Fibroblast of lung (primary cell): ENCODE data around the gene TBC1D22A. TPM values are rescaled to one million over a fixed set of nuclear protein-coding genes. Genes with fewer than 3 reads are reported as not detected.

Experiments used
- DNase-seq, 2 donors: peaks; one replicate each; pipeline versions ENCODE4 v3.0.0 to v3.0.0-alpha.2; 2010; ENCODE audit warnings: low read depth in 2 of 2
- H2AFZ ChIP-seq: 2 replicates; pipeline ENCODE4 v1.5.1; 2012; ENCODE audit warnings: low read length, control low read depth, inconsistent platforms
- H3K27ac ChIP-seq: 2 replicates; pipeline ENCODE4 v1.5.1; 2011; ENCODE audit warnings: low read length, control low read depth; ENCODE audit not compliant: insufficient read depth
- H3K27me3 ChIP-seq: 2 replicates; pipeline ENCODE4 v1.5.1; 2011; ENCODE audit warnings: mild to moderate bottlenecking, low read length; ENCODE audit not compliant: control insufficient read depth, insufficient read depth
- H3K36me3 ChIP-seq: 2 replicates; pipeline ENCODE4 v1.5.1; 2011; ENCODE audit warnings: low read length; ENCODE audit not compliant: control insufficient read depth, insufficient read depth
- H3K4me1 ChIP-seq: 2 replicates; pipeline ENCODE4 v1.5.1; 2011; ENCODE audit warnings: low read length; ENCODE audit not compliant: control insufficient read depth, insufficient read depth; ENCODE audit errors: extremely low read depth
- H3K4me2 ChIP-seq: 2 replicates; pipeline ENCODE4 v1.5.1; 2011; ENCODE audit warnings: low read length, control low read depth; ENCODE audit not compliant: insufficient read depth; ENCODE audit errors: extremely low read depth
- H3K4me3 ChIP-seq, 4 experiments: fragments of 200-600 bp in 1 of 4; sonication (generic) in 1 of 4; replicated peaks in 1 of 4; 2 replicates each; pipeline ENCODE4 v1.5.1; 2011 to 2016; ENCODE audit warnings: low read length in 4 of 4, low read depth in 3 of 4, mild to moderate bottlenecking in 3 of 4, control low read depth in 2 of 4, inconsistent platforms in 1 of 4, mixed read lengths in 1 of 4; ENCODE audit not compliant: insufficient read depth in 1 of 4; ENCODE audit errors: control extremely low read depth in 1 of 4
- H3K79me2 ChIP-seq: 2 replicates; pipeline ENCODE4 v1.5.1; 2012; ENCODE audit warnings: mild to moderate bottlenecking, low read length, inconsistent platforms; ENCODE audit not compliant: control insufficient read depth, insufficient read depth
- H3K9ac ChIP-seq: 2 replicates; pipeline ENCODE4 v1.5.1; 2011; ENCODE audit warnings: mild to moderate bottlenecking, low read length, control low read depth; ENCODE audit not compliant: insufficient read depth
- H3K9me3 ChIP-seq: 2 replicates; pipeline ENCODE4 v1.5.1; 2012; ENCODE audit warnings: low read depth, low read length; ENCODE audit not compliant: control insufficient read depth, insufficient read depth
- H4K20me1 ChIP-seq: 2 replicates; pipeline ENCODE4 v1.5.1; 2011; ENCODE audit warnings: low read length; ENCODE audit not compliant: control insufficient read depth, insufficient read depth; ENCODE audit errors: extremely low read depth
- CTCF ChIP-seq, 2 donors: IDR thresholded peaks in 1 of 2; conservative IDR thresholded peaks in 1 of 2; 1 replicate in 1 of 2; 2 replicates in 1 of 2; pipeline ENCODE4 v1.5.1; 2011 to 2012; ENCODE audit warnings: low read length in 2 of 2, control low read depth in 1 of 2, inconsistent platforms in 1 of 2, low read depth in 1 of 2, mild to moderate bottlenecking in 1 of 2
- EZH2 ChIP-seq: IDR thresholded peaks from 2 replicates; pipeline ENCODE4 v1.5.1; 2012; ENCODE audit warnings: low read length, control low read depth, mild to moderate bottlenecking; ENCODE audit errors: missing control alignments
- polyA plus RNA-seq, 2 donors: library from polyadenylated mRNA; depleted of rRNA in 1 of 2; stranded (reverse) in 1 of 2; unstranded in 1 of 2; fragments of >200 nt; gene quantifications; 2 replicates each; pipeline ENCODE4 v1.2.1, GENCODE V29; 2011 to 2012; ENCODE audit warnings: missing spikeins in 1 of 2
- total RNA-seq: library from RNA; depleted of rRNA; stranded (reverse); fragments of >200 nt; gene quantifications from 2 replicates; pipeline ENCODE4 v1.2.1, GENCODE V29; 2014

Gene TBC1D22A
- total and polyA plus RNA-seq, 2 donors (not counting 1 experiment from before 2014, with no cell fraction given), result 11.6 to 17.6 TPM

DNA sequence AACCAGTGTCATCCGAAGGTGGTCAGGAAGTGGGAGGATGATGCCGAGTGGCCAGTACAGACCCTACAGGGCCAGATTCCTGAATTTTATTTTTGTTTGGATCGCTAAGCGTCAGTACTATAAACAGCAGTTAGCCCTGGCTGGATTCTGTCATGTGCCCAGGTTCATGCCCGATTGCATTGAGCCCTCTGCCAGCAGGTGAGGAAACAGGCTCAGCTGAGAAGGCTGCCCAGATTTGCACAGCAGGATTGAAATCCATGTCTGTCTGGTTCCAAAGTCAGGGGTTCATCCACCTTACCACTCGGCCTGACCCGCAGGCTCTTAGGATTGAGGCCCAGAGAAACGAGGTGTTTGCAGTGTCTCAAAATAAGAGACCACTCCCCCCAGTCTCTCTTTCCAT lies 9.1 kb upstream of the TBC1D22A start:
- Histone ChIP-seq H3K9ac (peak overlapping the region; percentile 64), H2AFZ (peak overlapping the region; percentile 58), H3K79me2 (no peaks in the 10 kb centered on the region), H3K4me1 (peaks cover 32% of the 10 kb centered on the region), H3K27ac (peak overlapping the region; percentile 99), H4K20me1 (no peaks in the 10 kb centered on the region), H3K4me2 (no peak overlapping the region), H3K27me3 (no peaks in the 10 kb centered on the region), H3K4me3 (no peak overlapping the region), H3K9me3 (no peaks in the 10 kb centered on the region), H3K36me3 (no peaks in the 10 kb centered on the region)
- TF ChIP-seq CTCF (conservative IDR thresholded peaks at IDR 0.05 in 1 of 2, IDR thresholded peaks at IDR 0.05 in 1 of 2; ENCODE audit: low read depth in 1 of 2, low read length in 2 of 2) (no peak), EZH2 (no peak)
- DNase-seq, result no peak

DNA sequence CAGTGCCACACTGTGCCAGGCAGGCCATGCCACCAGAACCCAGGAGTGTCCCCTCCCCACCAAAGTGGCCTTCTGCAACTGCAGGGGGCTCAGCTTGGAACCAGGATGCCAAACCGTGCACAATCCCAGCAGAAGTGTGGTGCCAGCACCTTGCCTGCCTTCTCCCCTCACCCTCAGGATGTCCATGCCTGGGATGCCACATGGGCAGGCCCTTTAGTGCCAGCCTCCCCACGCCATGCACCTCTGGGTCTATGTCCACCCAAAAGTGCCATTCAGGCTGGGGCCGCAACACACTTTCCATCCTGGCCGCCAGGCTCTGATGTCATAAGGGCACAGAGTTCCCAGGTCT lies 8.7 kb upstream of the TBC1D22A start:
- no peaks in the 10 kb centered on the region for H3K36me3 ChIP-seq
- peaks cover 32% of the 10 kb centered on the region for H3K4me1 ChIP-seq
- H3K27me3 ChIP-seq, result no peaks in the 10 kb centered on the region
- H3K9me3 ChIP-seq, result no peaks in the 10 kb centered on the region
- peak overlapping the region; percentile 64 for H3K9ac ChIP-seq
- no peaks in the 10 kb centered on the region for H3K79me2 ChIP-seq
- peak overlapping the region; percentile 58 for H2AFZ ChIP-seq
- no peaks in the 10 kb centered on the region for H4K20me1 ChIP-seq
- no peak for DNase-seq
- no peak for TF ChIP-seq CTCF (conservative IDR thresholded peaks at IDR 0.05 in 1 of 2, IDR thresholded peaks at IDR 0.05 in 1 of 2; ENCODE audit: low read depth in 1 of 2, low read length in 2 of 2)
- TF ChIP-seq EZH2, result no peak
- peak overlapping the region in 2 of 4 experiments; percentile 16 to 28 for H3K4me3 ChIP-seq
- peak overlapping the region; percentile 99 for H3K27ac ChIP-seq
- peak overlapping the region; percentile 89 for H3K4me2 ChIP-seq

GRCh38 chr22:46754110-46754799 lies 8.2 kb upstream of the TBC1D22A start:
- peaks cover 28% of the 10 kb centered on the region for H3K4me1 ChIP-seq
- peak overlapping the region; percentile 58 for H2AFZ ChIP-seq
- peak overlapping the region in 2 of 4 experiments; percentile 16 to 28 for H3K4me3 ChIP-seq
- H4K20me1 ChIP-seq, result no peaks in the 10 kb centered on the region
- TF ChIP-seq CTCF (conservative IDR thresholded peaks at IDR 0.05 in 1 of 2, IDR thresholded peaks at IDR 0.05 in 1 of 2; ENCODE audit: low read depth in 1 of 2, low read length in 2 of 2), result no peak
- DNase-seq, result peak; percentile 93 to 98
- no peaks in the 10 kb centered on the region for H3K36me3 ChIP-seq
- no peaks in the 10 kb centered on the region for H3K9me3 ChIP-seq
- no peaks in the 10 kb centered on the region for H3K27me3 ChIP-seq
- H3K79me2 ChIP-seq, result no peaks in the 10 kb centered on the region
- peak overlapping the region; percentile 99 for H3K27ac ChIP-seq
- H3K9ac ChIP-seq, result peak overlapping the region; percentile 64
- H3K4me2 ChIP-seq, result peak overlapping the region; percentile 89
